Mesothelial cell of epicardium (in vitro differentiated cells): ENCODE results near the gene RHEBL1. TPM values are rescaled to one million over a fixed set of nuclear protein-coding genes. Genes with fewer than 3 reads are reported as not detected.

ENCODE experiments used
- DNase-seq, 2 experiments: peaks; one replicate each; pipeline ENCODE4 v3.0.0; 2021; ENCODE audit warnings: low spot score in 2 of 2; ENCODE audit not compliant: unreplicated experiment in 2 of 2
- H3K27ac Mint-ChIP-seq: 2 replicates; pipeline ENCODE4 v1.8.0; 2021; ENCODE audit warnings: mixed read lengths
- H3K27me3 Mint-ChIP-seq: 2 replicates; pipeline ENCODE4 v1.8.0; 2021; ENCODE audit warnings: low read depth, mixed read lengths
- H3K36me3 Mint-ChIP-seq: 2 replicates; pipeline ENCODE4 v1.8.0; 2021; ENCODE audit warnings: mixed read lengths
- H3K4me1 Mint-ChIP-seq: 2 replicates; pipeline ENCODE4 v1.8.0; 2021; ENCODE audit warnings: mixed read lengths
- H3K4me3 Mint-ChIP-seq: 2 replicates; pipeline ENCODE4 v1.8.0; 2021; ENCODE audit warnings: mild to moderate bottlenecking, moderate library complexity, mixed read lengths
- H3K9me3 Mint-ChIP-seq: 2 replicates; pipeline ENCODE4 v1.8.0; 2021; ENCODE audit warnings: mixed read lengths
- total RNA-seq: library from RNA; stranded (reverse); gene quantifications from 3 replicates; pipeline ENCODE4 v1.2.1, GENCODE V29; 2021
- TF ChIP-seq, protein P1 (sequence below): fragments of 200-600 bp; sonication (generic); IDR thresholded peaks from one replicate; pipeline ENCODE4 v1.5.0; 2021; ENCODE audit warnings: antibody characterized with exemption; ENCODE audit not compliant: unreplicated experiment

The RHEBL1 gene
- total RNA-seq, 1 donor from 2014 or later = 0.60 TPM

- Mint-ChIP-seq H3K27me3 (peaks cover 61% of the 10 kb centered on the region), H3K36me3 (peaks cover 28% of the 10 kb centered on the region)
Observed at GRCh38 chr12:49094975-49095365, 25.2 kb upstream of the RHEBL1 start.

DNA sequence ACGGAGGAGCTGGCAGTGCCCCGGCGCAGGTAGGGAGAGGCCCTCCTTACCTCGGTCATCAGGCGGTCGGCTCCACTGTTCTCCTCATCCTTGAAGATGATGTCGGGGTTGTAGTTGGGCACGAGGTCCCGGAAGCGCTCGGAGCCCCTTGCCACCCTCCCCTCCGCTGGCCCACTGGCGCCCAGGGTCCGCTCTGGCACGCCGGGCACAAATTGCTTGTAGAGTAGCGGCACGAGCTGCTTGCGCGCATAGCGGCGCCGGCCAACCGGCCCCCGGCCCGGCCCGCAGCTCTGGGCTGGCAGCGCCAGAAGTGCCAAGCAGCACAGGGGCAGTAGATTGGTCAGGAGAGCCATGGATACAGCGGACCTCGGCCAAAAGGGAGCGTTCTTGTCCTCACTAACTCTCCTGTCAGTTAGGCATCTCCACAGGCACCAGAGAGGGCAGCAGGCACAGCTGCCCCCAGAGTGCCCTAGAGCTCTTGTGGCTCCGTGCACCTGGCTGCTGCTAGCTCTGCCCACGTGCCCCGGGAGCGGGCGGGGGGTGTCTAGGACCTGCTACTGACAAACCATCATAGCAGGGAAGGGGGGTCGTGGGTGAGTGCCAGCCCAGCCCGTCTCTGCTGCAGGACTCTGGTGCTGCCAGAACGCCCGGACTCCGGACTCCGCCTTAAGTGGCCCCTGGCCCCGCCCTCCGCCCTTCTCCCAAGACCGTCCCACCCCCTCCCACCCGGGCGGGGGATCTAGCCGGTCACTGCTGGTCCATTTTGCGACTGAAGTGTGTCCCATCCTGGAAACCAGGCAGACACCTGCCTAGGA, 24.6 kb upstream of the RHEBL1 start, which contains the start of gene DHH:
TSS of gene DHH (minus strand) at position 642 of the 815 bp plus-strand sequence. CDS start at position 353, 289 bp downstream.
- H3K4me1 Mint-ChIP-seq = peaks cover 27% of the 10 kb centered on the region
- peaks cover 66% of the 10 kb centered on the region for H3K27me3 Mint-ChIP-seq
- no peak for DNase-seq
- H3K4me3 Mint-ChIP-seq = no peak within 1 kb of the TSS
- no peaks in the 10 kb centered on the region for H3K9me3 Mint-ChIP-seq
- TF ChIP-seq, protein P1, sequence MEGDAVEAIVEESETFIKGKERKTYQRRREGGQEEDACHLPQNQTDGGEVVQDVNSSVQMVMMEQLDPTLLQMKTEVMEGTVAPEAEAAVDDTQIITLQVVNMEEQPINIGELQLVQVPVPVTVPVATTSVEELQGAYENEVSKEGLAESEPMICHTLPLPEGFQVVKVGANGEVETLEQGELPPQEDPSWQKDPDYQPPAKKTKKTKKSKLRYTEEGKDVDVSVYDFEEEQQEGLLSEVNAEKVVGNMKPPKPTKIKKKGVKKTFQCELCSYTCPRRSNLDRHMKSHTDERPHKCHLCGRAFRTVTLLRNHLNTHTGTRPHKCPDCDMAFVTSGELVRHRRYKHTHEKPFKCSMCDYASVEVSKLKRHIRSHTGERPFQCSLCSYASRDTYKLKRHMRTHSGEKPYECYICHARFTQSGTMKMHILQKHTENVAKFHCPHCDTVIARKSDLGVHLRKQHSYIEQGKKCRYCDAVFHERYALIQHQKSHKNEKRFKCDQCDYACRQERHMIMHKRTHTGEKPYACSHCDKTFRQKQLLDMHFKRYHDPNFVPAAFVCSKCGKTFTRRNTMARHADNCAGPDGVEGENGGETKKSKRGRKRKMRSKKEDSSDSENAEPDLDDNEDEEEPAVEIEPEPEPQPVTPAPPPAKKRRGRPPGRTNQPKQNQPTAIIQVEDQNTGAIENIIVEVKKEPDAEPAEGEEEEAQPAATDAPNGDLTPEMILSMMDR = no peak
- H3K36me3 Mint-ChIP-seq = peaks cover 24% of the 10 kb centered on the region
- no peak within 1 kb of the TSS for H3K27ac Mint-ChIP-seq

More at GRCh38 chr12:49094975-49095365, 25.2 kb upstream of the RHEBL1 start:
- H3K4me3 Mint-ChIP-seq = no peak overlapping the region
- TF ChIP-seq, protein P1 = no peak
- peaks cover 25% of the 10 kb centered on the region for H3K4me1 Mint-ChIP-seq
- no peak overlapping the region for H3K27ac Mint-ChIP-seq
- H3K9me3 Mint-ChIP-seq = no peaks in the 10 kb centered on the region
- no peak for DNase-seq

DNA sequence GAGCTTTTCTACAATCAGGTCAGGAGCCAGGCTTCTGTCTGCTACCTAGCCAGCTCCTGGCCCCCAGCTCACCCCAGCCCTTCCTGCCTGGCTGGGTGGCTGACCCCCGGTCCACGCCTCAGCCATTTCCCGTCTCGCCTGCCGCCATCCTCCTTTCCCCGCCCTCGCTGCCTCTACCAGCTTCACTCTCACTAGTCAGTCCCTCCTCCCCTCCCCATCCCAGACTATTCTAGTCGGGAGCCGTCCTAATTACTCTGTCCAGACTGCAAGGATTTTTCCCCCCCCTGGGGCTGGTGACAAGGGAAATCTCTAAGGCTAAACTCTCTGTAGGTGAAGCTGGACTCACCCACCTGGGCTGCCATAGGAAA, 24.0 kb upstream of the RHEBL1 start:
- DNase-seq = no peak
- no peak overlapping the region for H3K4me3 Mint-ChIP-seq

DNA sequence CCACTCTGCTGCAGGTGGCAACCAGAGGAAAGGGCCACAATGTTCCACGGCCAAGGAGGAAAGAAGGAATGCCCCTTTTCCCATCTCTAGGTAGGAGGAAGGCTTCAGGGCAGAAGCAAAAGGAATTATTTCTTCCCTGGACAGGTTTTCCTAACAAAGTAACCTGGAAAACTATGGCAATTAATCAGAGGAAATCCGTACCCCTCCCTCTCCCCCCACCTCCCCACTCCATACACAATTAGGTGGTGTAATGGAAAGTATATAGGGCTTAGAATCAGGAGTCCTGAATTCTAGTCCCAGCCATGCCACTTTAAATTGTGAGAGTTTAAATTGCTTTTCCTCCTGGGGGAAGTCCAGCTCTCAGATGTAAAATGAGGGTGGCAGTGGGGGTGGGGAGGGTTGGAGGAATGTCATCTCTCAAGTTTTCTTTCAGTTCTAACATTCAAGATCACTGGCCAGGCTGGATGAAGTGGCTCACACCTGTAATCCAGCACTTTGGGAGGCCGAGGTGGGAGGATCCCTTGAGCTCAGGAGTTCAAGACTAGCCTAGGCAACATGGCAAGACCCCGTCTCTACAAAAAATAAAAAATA, 23.1 kb upstream of the RHEBL1 start:
- peaks cover 80% of the 10 kb centered on the region for H3K27me3 Mint-ChIP-seq
- no peak for DNase-seq
- H3K9me3 Mint-ChIP-seq = no peaks in the 10 kb centered on the region
- peaks cover 15% of the 10 kb centered on the region for H3K36me3 Mint-ChIP-seq
- TF ChIP-seq, protein P1 = no peak
- peaks cover 34% of the 10 kb centered on the region for H3K4me1 Mint-ChIP-seq
- no peak overlapping the region for H3K4me3 Mint-ChIP-seq
- H3K27ac Mint-ChIP-seq = no peak overlapping the region

More for the DNA sequence above, 24.0 kb upstream of the RHEBL1 start:
- Mint-ChIP-seq H3K4me1 (peaks cover 27% of the 10 kb centered on the region), H3K27ac (no peak overlapping the region), H3K9me3 (no peaks in the 10 kb centered on the region), H3K36me3 (peaks cover 24% of the 10 kb centered on the region), H3K27me3 (peaks cover 72% of the 10 kb centered on the region)
- TF ChIP-seq, protein P1 = no peak

DNA sequence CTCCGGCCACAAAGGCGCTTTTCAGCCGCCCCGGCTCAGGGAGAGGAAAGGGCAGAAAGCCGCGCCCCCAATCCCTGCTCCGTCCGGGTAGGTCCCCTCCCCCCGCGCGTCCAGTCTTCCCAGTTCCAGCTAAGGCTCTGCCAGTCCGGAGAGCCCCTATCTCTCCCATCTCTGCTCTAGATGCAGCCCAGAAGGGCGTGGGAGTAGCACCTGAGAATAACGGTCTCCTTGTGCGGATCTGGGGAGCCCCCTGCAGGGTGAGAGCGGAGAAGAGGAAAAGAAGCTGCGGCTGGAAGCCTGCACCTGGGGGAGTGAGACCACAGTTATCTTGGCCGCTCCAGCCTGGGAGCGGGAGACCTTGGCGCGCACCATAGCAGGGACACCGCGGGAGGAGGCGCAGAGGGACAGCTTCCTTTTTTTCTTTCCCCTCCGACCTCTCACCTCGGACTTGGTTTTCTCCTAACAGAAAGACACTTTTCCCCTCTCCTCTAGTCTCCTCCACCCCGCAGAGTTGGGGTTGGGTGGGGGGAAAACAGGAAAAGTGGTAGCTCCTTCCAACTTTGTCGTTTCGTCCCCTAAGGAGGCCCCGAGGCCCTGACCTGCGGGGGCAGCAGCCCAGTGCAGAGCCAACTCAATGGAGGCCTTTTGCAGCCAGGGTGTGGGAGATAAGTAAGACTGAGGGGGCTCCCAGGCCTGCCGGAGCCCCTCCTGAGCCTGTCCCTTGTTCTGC, 22.5 kb upstream of the RHEBL1 start:
- Mint-ChIP-seq H3K4me3 (peak overlapping the region; percentile 10), H3K4me1 (peaks cover 34% of the 10 kb centered on the region), H3K36me3 (peaks cover 12% of the 10 kb centered on the region), H3K27ac (no peak overlapping the region), H3K27me3 (peaks cover 84% of the 10 kb centered on the region), H3K9me3 (no peaks in the 10 kb centered on the region)
- peak in 1 of 2 experiments; percentile 64 for DNase-seq
- TF ChIP-seq, protein P1 = no peak
